ENCODE data around the gene SYNPO2. TPM values are rescaled to one million over a fixed set of nuclear protein-coding genes. Genes with fewer than 3 reads are reported as not detected.

Gene SYNPO2
- total and polyA plus RNA-seq, 2 of the 8 experiments (the other 6 are each of a cell fraction or from before 2014, with no cell fraction given), result 0.50 to 4.2 TPM

DNA sequence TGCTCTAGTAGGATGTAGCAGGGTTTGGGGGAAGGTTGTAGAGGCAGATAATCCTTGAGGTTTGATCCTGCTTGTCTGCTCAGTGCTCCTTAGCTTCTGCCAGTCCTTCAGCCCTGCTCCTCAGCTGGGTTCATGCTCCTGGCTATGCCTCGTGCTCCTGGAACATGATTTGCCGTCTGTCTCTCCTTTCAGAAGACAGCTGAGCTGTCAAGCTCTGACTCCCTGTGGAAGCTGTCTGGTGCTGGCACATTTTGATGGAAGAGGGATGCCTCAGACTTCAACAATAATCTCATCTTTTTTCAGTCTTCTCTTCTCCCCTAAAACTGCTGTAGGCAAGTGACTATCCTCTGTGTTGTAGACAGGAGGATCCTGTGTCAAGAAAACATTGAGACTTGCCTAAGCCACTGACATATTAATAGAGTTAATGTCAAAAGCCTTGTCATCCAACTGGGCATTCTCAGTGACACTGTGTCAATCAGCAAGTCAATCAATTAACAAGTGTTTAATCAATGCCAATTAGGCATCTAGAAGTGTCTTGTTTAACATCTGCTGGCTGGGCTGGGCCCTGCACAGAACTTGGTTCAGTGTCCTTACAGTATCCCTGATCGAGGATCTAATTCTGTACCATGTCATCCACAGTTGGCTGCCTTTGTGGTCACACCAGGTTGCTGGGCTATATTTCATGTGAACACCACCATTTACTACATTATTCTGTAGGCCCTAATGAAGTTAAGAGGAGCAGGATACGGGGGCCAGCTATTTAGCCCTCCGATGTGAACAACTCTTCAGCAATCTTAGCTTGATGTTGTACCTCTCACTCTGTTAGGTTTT is 96.7 kb downstream of the SYNPO2 start (continued):
- TF ChIP-seq, protein P1, sequence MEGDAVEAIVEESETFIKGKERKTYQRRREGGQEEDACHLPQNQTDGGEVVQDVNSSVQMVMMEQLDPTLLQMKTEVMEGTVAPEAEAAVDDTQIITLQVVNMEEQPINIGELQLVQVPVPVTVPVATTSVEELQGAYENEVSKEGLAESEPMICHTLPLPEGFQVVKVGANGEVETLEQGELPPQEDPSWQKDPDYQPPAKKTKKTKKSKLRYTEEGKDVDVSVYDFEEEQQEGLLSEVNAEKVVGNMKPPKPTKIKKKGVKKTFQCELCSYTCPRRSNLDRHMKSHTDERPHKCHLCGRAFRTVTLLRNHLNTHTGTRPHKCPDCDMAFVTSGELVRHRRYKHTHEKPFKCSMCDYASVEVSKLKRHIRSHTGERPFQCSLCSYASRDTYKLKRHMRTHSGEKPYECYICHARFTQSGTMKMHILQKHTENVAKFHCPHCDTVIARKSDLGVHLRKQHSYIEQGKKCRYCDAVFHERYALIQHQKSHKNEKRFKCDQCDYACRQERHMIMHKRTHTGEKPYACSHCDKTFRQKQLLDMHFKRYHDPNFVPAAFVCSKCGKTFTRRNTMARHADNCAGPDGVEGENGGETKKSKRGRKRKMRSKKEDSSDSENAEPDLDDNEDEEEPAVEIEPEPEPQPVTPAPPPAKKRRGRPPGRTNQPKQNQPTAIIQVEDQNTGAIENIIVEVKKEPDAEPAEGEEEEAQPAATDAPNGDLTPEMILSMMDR (IDR thresholded peaks at IDR 0.05; ENCODE audit: control extremely low read depth in 1 of 3, insufficient read depth in 1 of 3, low read depth in 1 of 3, low read length in 3 of 3), result no peak
- TF ChIP-seq TCF12 (IDR thresholded peaks at IDR 0.05; ENCODE audit: low read depth, low read length), result no peak
- no peak for TF ChIP-seq CHD7 (IDR thresholded peaks at IDR 0.05; ENCODE audit: insufficient replicate concordance, low read length)
- no peak for TF ChIP-seq POLR2AphosphoS5 (IDR thresholded peaks at IDR 0.05; ENCODE audit: low read depth, low read length)
- TF ChIP-seq RBBP5 (IDR thresholded peaks at IDR 0.05; ENCODE audit: borderline replicate concordance, low read depth, low read length), result no peak

Measured in H1 (cell line).